Epithelial cell of proximal tubule (primary cell): Measurements from ENCODE around the gene PCCA. TPM values are rescaled to one million over a fixed set of nuclear protein-coding genes. Genes with fewer than 3 reads are reported as not detected.

Experiments
- DNase-seq: peaks from one replicate; pipeline ENCODE4 v3.0.0-alpha.2; 2011; ENCODE audit warnings: low read depth
- H3K4me3 ChIP-seq: 2 replicates; pipeline ENCODE4 v1.5.1; 2011; ENCODE audit warnings: low read depth, mild to moderate bottlenecking, low read length
- CTCF ChIP-seq: conservative IDR thresholded peaks from 2 replicates; pipeline ENCODE4 v1.5.1; 2012; ENCODE audit warnings: low read depth, mild to moderate bottlenecking, low read length
- total RNA-seq: library from RNA; depleted of rRNA; stranded (reverse); fragments of >200 nt; gene quantifications from 2 replicates; pipeline ENCODE4 v1.2.3, GENCODE V29; 2015

The PCCA gene
- total RNA-seq, 1 donor from 2014 or later, result 17.8 TPM

GRCh38 chr13:100394005-100394695 is 305.3 kb downstream of the PCCA start:
- no peak overlapping the region for H3K4me3 ChIP-seq
- DNase-seq, result no peak
- no peak for TF ChIP-seq CTCF

GRCh38 chr13:100395698-100396373 is 306.9 kb downstream of the PCCA start:
- H3K4me3 ChIP-seq, result no peak overlapping the region
- DNase-seq, result no peak
- no peak for TF ChIP-seq CTCF

- no peak overlapping the region for H3K4me3 ChIP-seq
- no peak for DNase-seq
- TF ChIP-seq CTCF, result no peak
These were observed 307.9 kb downstream of the PCCA start for GRCh38 chr13:100396776-100397175.

GRCh38 chr13:100397627-100398026 is 308.7 kb downstream of the PCCA start:
- H3K4me3 ChIP-seq, result no peak overlapping the region
- TF ChIP-seq CTCF, result no peak
- no peak for DNase-seq

- DNase-seq, result no peak
- no peak overlapping the region for H3K4me3 ChIP-seq
- no peak for TF ChIP-seq CTCF
These were observed 309.5 kb downstream of the PCCA start for GRCh38 chr13:100398360-100398759.

GRCh38 chr13:100399455-100399854 is 310.6 kb downstream of the PCCA start:
- no peak overlapping the region for H3K4me3 ChIP-seq
- no peak for DNase-seq
- no peak for TF ChIP-seq CTCF

- TF ChIP-seq CTCF, result no peak
- H3K4me3 ChIP-seq, result no peak overlapping the region
- no peak for DNase-seq
These were observed 314.8 kb downstream of the PCCA start for GRCh38 chr13:100403675-100404074.
